GM18951 (cell line): Measurements from ENCODE around the gene DGKG.

Source experiments
- POLR2A ChIP-seq: IDR thresholded peaks from 4 replicates; pipeline ENCODE4 v1.6.1; 2011; ENCODE audit warnings: mild to moderate bottlenecking; ENCODE audit not compliant: insufficient read length, insufficient read depth; ENCODE audit errors: extremely low read depth
- in situ Hi-C: fragments of 300-500 bp; cut with MboI; formaldehyde crosslinking; loops from one replicate; pipeline ENCODE4 v1.12.0; 2022; ENCODE audit warnings: low sequenced_read_pairs, mixed read lengths, inconsistent platforms; ENCODE audit not compliant: unreplicated experiment

DGKG gene

GRCh38 chr3:186360779-186361178 lies 1.3 kb downstream of the DGKG start:
- no peak for TF ChIP-seq POLR2A
- in situ Hi-C loops = no loop called here

- TF ChIP-seq POLR2A = no peak
- in situ Hi-C loops = no loop called here
These were observed 3.0 kb downstream of the DGKG start for GRCh38 chr3:186359078-186359477.

GRCh38 chr3:186356152-186356551 lies 5.9 kb downstream of the DGKG start:
- in situ Hi-C loops = no loop called here
- no peak for TF ChIP-seq POLR2A

GRCh38 chr3:186354100-186354499 lies 7.9 kb downstream of the DGKG start:
- no peak for TF ChIP-seq POLR2A

GRCh38 chr3:186352369-186352768 lies 9.7 kb downstream of the DGKG start:
- in situ Hi-C loops = no loop called here
- TF ChIP-seq POLR2A = no peak

More at GRCh38 chr3:186354100-186354499, 7.9 kb downstream of the DGKG start:
- in situ Hi-C loops = no loop called here

- TF ChIP-seq POLR2A = no peak
- in situ Hi-C loops = no loop called here
These were observed 19.8 kb downstream of the DGKG start for GRCh38 chr3:186342197-186342596.

- in situ Hi-C loops = no loop called here
- TF ChIP-seq POLR2A = no peak
These were observed 21.8 kb downstream of the DGKG start for GRCh38 chr3:186340204-186340603.

GRCh38 chr3:186339180-186339918 lies 22.7 kb downstream of the DGKG start:
- in situ Hi-C loops = no loop called here
- TF ChIP-seq POLR2A = no peak

- no peak for TF ChIP-seq POLR2A
- in situ Hi-C loops = no loop called here
These were observed 28.8 kb downstream of the DGKG start for GRCh38 chr3:186333256-186333655.

- no peak for TF ChIP-seq POLR2A
- in situ Hi-C loops = no loop called here
These were observed 31.1 kb downstream of the DGKG start for GRCh38 chr3:186330772-186331460.

- in situ Hi-C loops = no loop called here
- no peak for TF ChIP-seq POLR2A
These were observed 32.4 kb downstream of the DGKG start for GRCh38 chr3:186329589-186329988.

GRCh38 chr3:186327912-186328487 lies 34.0 kb downstream of the DGKG start:
- no peak for TF ChIP-seq POLR2A
- in situ Hi-C loops = no loop called here

- in situ Hi-C loops = no loop called here
- TF ChIP-seq POLR2A = no peak
These were observed 39.3 kb downstream of the DGKG start for GRCh38 chr3:186322761-186323160.

GRCh38 chr3:186321746-186322145 lies 40.3 kb downstream of the DGKG start:
- TF ChIP-seq POLR2A = no peak
- in situ Hi-C loops = no loop called here
